ENCODE results near the gene PDGFRA.

DNA sequence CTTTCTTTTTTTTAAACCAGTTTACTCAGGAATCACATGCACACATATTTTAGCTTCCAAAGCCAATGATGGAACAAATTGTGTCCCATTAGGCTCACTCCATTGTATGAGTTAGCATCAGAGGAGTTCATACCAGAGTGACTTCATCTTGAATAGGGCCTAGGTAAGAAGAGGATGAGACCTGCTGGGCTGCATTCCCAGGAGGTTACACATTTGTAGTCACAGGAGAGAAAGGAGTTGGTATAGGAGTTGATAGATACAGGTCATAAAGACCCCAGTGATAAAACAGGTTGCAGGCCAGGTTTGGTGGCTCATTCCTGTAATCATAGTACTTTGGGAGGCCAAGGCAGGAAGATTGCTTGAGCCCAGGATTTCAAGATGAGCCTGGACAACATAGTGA lies 9.3 kb downstream of the PDGFRA start:
- TF ChIP-seq, protein P1, sequence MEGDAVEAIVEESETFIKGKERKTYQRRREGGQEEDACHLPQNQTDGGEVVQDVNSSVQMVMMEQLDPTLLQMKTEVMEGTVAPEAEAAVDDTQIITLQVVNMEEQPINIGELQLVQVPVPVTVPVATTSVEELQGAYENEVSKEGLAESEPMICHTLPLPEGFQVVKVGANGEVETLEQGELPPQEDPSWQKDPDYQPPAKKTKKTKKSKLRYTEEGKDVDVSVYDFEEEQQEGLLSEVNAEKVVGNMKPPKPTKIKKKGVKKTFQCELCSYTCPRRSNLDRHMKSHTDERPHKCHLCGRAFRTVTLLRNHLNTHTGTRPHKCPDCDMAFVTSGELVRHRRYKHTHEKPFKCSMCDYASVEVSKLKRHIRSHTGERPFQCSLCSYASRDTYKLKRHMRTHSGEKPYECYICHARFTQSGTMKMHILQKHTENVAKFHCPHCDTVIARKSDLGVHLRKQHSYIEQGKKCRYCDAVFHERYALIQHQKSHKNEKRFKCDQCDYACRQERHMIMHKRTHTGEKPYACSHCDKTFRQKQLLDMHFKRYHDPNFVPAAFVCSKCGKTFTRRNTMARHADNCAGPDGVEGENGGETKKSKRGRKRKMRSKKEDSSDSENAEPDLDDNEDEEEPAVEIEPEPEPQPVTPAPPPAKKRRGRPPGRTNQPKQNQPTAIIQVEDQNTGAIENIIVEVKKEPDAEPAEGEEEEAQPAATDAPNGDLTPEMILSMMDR (IDR thresholded peaks at IDR 0.05; ENCODE audit: low read depth, low read length, missing input control) = no peak
- no peak for TF ChIP-seq TAF1 (conservative IDR thresholded peaks at IDR 0.05)
- TF ChIP-seq YY1 (IDR thresholded peaks at IDR 0.05) = no peak
- TF ChIP-seq NR2F2 (IDR thresholded peaks at IDR 0.05) = no peak
- TF ChIP-seq, protein P2, sequence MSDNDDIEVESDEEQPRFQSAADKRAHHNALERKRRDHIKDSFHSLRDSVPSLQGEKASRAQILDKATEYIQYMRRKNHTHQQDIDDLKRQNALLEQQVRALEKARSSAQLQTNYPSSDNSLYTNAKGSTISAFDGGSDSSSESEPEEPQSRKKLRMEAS (IDR thresholded peaks at IDR 0.05) = no peak
- TF ChIP-seq GABPA (IDR thresholded peaks at IDR 0.05 in 1 of 2, conservative IDR thresholded peaks at IDR 0.05 in 1 of 2) = no peak
- TF ChIP-seq, protein P3, sequence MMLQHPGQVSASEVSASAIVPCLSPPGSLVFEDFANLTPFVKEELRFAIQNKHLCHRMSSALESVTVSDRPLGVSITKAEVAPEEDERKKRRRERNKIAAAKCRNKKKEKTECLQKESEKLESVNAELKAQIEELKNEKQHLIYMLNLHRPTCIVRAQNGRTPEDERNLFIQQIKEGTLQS (IDR thresholded peaks at IDR 0.05) = no peak
- TF ChIP-seq, protein P4, sequence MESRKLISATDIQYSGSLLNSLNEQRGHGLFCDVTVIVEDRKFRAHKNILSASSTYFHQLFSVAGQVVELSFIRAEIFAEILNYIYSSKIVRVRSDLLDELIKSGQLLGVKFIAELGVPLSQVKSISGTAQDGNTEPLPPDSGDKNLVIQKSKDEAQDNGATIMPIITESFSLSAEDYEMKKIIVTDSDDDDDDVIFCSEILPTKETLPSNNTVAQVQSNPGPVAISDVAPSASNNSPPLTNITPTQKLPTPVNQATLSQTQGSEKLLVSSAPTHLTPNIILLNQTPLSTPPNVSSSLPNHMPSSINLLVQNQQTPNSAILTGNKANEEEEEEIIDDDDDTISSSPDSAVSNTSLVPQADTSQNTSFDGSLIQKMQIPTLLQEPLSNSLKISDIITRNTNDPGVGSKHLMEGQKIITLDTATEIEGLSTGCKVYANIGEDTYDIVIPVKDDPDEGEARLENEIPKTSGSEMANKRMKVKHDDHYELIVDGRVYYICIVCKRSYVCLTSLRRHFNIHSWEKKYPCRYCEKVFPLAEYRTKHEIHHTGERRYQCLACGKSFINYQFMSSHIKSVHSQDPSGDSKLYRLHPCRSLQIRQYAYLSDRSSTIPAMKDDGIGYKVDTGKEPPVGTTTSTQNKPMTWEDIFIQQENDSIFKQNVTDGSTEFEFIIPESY (IDR thresholded peaks at IDR 0.05) = no peak
- no peak for TF ChIP-seq JUND (IDR thresholded peaks at IDR 0.05)
- TF ChIP-seq HNF4A (conservative IDR thresholded peaks at IDR 0.05) = no peak
- TF ChIP-seq RXRA (IDR thresholded peaks at IDR 0.05) = no peak
- TF ChIP-seq EGR1 (IDR thresholded peaks at IDR 0.05; ENCODE audit: low read depth in 2 of 2) = no peak
- TF ChIP-seq, protein P5, sequence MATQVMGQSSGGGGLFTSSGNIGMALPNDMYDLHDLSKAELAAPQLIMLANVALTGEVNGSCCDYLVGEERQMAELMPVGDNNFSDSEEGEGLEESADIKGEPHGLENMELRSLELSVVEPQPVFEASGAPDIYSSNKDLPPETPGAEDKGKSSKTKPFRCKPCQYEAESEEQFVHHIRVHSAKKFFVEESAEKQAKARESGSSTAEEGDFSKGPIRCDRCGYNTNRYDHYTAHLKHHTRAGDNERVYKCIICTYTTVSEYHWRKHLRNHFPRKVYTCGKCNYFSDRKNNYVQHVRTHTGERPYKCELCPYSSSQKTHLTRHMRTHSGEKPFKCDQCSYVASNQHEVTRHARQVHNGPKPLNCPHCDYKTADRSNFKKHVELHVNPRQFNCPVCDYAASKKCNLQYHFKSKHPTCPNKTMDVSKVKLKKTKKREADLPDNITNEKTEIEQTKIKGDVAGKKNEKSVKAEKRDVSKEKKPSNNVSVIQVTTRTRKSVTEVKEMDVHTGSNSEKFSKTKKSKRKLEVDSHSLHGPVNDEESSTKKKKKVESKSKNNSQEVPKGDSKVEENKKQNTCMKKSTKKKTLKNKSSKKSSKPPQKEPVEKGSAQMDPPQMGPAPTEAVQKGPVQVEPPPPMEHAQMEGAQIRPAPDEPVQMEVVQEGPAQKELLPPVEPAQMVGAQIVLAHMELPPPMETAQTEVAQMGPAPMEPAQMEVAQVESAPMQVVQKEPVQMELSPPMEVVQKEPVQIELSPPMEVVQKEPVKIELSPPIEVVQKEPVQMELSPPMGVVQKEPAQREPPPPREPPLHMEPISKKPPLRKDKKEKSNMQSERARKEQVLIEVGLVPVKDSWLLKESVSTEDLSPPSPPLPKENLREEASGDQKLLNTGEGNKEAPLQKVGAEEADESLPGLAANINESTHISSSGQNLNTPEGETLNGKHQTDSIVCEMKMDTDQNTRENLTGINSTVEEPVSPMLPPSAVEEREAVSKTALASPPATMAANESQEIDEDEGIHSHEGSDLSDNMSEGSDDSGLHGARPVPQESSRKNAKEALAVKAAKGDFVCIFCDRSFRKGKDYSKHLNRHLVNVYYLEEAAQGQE (IDR thresholded peaks at IDR 0.05) = no peak

All from liver (tissue), 3 donors.